HepG2 (cell line): ENCODE measurements around the gene CCDC117. TPM values are rescaled to one million over a fixed set of nuclear protein-coding genes. Genes with fewer than 3 reads are reported as not detected.
A peak's percentile ranks its signal among the peaks of the same experiment; 100 is the strongest.

ENCODE experiments used
- AFF4 ChIP-seq: sonication (generic); formaldehyde crosslinking; IDR thresholded peaks from 2 replicates; pipeline ENCODE4 v1.4.0; 2020; ENCODE audit warnings: missing genetic modification reagents
- MBD4 ChIP-seq: IDR thresholded peaks from 2 replicates; pipeline ENCODE4 v1.6.1; 2012; ENCODE audit warnings: low read length, inconsistent platforms, borderline replicate concordance
- MIER2 ChIP-seq: IDR thresholded peaks from 2 replicates; pipeline ENCODE4 v1.6.1; 2016; ENCODE audit warnings: missing biosample characterization, missing genetic modification reagents
- SMARCC2 ChIP-seq: fragments of 450-650 bp; IDR thresholded peaks from 2 replicates; pipeline ENCODE4 v1.6.1; 2017; ENCODE audit warnings: antibody characterized with exemption, mild to moderate bottlenecking
- TIGD3 ChIP-seq: sonication (generic); formaldehyde crosslinking; IDR thresholded peaks from 2 replicates; pipeline ENCODE4 v1.5.1; 2020; ENCODE audit warnings: mild to moderate bottlenecking, missing genetic modification reagents, borderline replicate concordance
- TP53 ChIP-seq: sonication (generic); formaldehyde crosslinking; conservative IDR thresholded peaks from 2 replicates; pipeline ENCODE4 v1.4.0; 2020; ENCODE audit warnings: missing genetic modification reagents
- ZBED4 ChIP-seq: sonication (generic); formaldehyde crosslinking; IDR thresholded peaks from 2 replicates; pipeline ENCODE4 v1.4.0; 2020; ENCODE audit warnings: missing genetic modification reagents, borderline replicate concordance
- ZBTB42 ChIP-seq: sonication (generic); formaldehyde crosslinking; IDR thresholded peaks from 2 replicates; pipeline ENCODE4 v1.5.0; 2020; ENCODE audit warnings: mild to moderate bottlenecking, missing genetic modification reagents
- ZNF143 ChIP-seq: sonication (generic); formaldehyde crosslinking; IDR thresholded peaks from 2 replicates; pipeline ENCODE4 v1.4.0; 2020; ENCODE audit warnings: missing genetic modification reagents
- ZNF20 ChIP-seq: sonication (generic); formaldehyde crosslinking; IDR thresholded peaks from 2 replicates; pipeline ENCODE4 v1.4.0; 2020; ENCODE audit warnings: mild to moderate bottlenecking, moderate library complexity, missing genetic modification reagents
- ZNF225 ChIP-seq: sonication (generic); formaldehyde crosslinking; IDR thresholded peaks from 2 replicates; pipeline ENCODE4 v1.4.0; 2020; ENCODE audit warnings: mild to moderate bottlenecking, missing genetic modification reagents
- ZNF484 ChIP-seq: sonication (generic); formaldehyde crosslinking; IDR thresholded peaks from 2 replicates; pipeline ENCODE4 v1.5.1; 2020; ENCODE audit warnings: mild to moderate bottlenecking, low read depth, missing genetic modification reagents, borderline replicate concordance
- ZNF782 ChIP-seq: sonication (generic); formaldehyde crosslinking; IDR thresholded peaks from 2 replicates; pipeline ENCODE4 v1.4.0; 2020; ENCODE audit warnings: missing genetic modification reagents, mild to moderate bottlenecking, borderline replicate concordance
- polyA plus RNA-seq, 8 experiments: library from polyadenylated mRNA; depleted of rRNA in 3 of 8; stranded (reverse) in 7 of 8; unstranded in 1 of 8; fragments of >200 nt; fragmentation: Illumina TruSeq in 4 of 8; extraction: Trizol in 4 of 8; gene quantifications; 2 replicates each; pipeline versions ENCODE4 v1.2.1 to v1.2.3, GENCODE V29; 2011 to 2016; ENCODE audit warnings: low read depth in 4 of 8, missing spikeins in 1 of 8, mixed read lengths in 1 of 8; ENCODE audit not compliant: insufficient read depth in 1 of 8
- total RNA-seq, 5 experiments: library from RNA; depleted of rRNA; stranded (reverse); fragments of >200 nt; fragmentation: Illumina TruSeq; extraction: Trizol; gene quantifications; 2 replicates each; pipeline ENCODE4 v1.2.3, GENCODE V29; 2016; ENCODE audit warnings: low read depth in 1 of 5
- TF ChIP-seq, protein P1 (sequence below): sonication (generic); formaldehyde crosslinking; IDR thresholded peaks from 2 replicates; pipeline ENCODE4 v1.4.0; 2020; ENCODE audit warnings: missing genetic modification reagents; ENCODE audit errors: not compliant biosample characterization
- TF ChIP-seq, protein P2 (sequence below): sonication (generic); formaldehyde crosslinking; IDR thresholded peaks from 2 replicates; pipeline ENCODE4 v1.8.1; 2023; ENCODE audit warnings: missing genetic modification reagents, mild to moderate bottlenecking, borderline replicate concordance
- TF ChIP-seq, protein P3 (sequence below): sonication (generic); formaldehyde crosslinking; IDR thresholded peaks from 2 replicates; pipeline ENCODE4 v1.8.0; 2022; ENCODE audit warnings: mild to moderate bottlenecking, missing genetic modification reagents, borderline replicate concordance

The CCDC117 gene
- total and polyA plus RNA-seq, 2 of the 13 experiments (the other 11 are each of a cell fraction or from before 2014, with no cell fraction given): 12.6 to 34.2 TPM

GRCh38 chr22:28800308-28801041 is 28.0 kb downstream of the CCDC117 start, which contains the start of gene XBP1 (continued):
- no peak for TF ChIP-seq TIGD3 (CRISPR knock-in tag)
- 0 out of 2 replicates have a peak, but pooled peaks have one; percentile 25 for TF ChIP-seq ZBTB42
- no peak for TF ChIP-seq MBD4
- 0 out of 2 replicates have a peak, but pooled peaks have one; percentile 52 for TF ChIP-seq ZNF782 (CRISPR knock-in tag)
- no peak for TF ChIP-seq TP53 (CRISPR knock-in tag)
- TF ChIP-seq, protein P1, sequence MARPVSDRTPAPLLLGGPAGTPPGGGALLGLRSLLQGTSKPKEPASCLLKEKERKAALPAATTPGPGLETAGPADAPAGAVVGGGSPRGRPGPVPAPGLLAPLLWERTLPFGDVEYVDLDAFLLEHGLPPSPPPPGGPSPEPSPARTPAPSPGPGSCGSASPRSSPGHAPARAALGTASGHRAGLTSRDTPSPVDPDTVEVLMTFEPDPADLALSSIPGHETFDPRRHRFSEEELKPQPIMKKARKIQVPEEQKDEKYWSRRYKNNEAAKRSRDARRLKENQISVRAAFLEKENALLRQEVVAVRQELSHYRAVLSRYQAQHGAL: no peak
- TF ChIP-seq, protein P2, sequence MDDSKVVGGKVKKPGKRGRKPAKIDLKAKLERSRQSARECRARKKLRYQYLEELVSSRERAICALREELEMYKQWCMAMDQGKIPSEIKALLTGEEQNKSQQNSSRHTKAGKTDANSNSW: peak; percentile 90; the same call in 1 of the 2 replicates
- TF ChIP-seq, protein P3, sequence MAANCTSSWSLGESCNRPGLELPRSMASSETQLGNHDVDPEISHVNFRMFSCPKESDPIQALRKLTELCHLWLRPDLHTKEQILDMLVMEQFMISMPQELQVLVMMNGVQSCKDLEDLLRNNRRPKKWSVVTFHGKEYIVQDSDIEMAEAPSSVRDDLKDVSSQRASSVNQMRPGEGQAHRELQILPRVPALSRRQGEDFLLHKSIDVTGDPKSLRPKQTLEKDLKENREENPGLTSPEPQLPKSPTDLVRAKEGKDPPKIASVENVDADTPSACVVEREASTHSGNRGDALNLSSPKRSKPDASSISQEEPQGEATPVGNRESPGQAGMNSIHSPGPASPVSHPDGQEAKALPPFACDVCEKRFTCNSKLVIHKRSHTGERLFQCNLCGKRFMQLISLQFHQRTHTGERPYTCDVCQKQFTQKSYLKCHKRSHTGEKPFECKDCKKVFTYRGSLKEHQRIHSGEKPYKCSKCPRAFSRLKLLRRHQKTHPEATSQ (CRISPR knock-in tag): no peak
- TF ChIP-seq SMARCC2: no peak
- TF ChIP-seq MIER2 (CRISPR knock-in tag): no peak
- no peak for TF ChIP-seq ZNF484
- TF ChIP-seq ZNF225: no peak; the same call in 1 of the 2 replicates
- TF ChIP-seq ZNF143 (CRISPR knock-in tag): no peak
- TF ChIP-seq AFF4 (CRISPR knock-in tag): peak; percentile 18
- TF ChIP-seq ZBED4 (CRISPR knock-in tag): no peak; the same call in 1 of the 2 replicates
- no peak; the same call in 1 of the 2 replicates for TF ChIP-seq ZNF20 (CRISPR knock-in tag)
